Uterine smooth muscle cell (primary cell): ENCODE data around the gene RNASE13. TPM values are rescaled to one million over a fixed set of nuclear protein-coding genes. Genes with fewer than 3 reads are reported as not detected.

Experiments used
- total RNA-seq: library from RNA; depleted of rRNA; stranded (reverse); fragments of >200 nt; gene quantifications from 2 replicates; pipeline ENCODE4 v1.2.3, GENCODE V29; 2014

The RNASE13 gene
- not detected in 2 replicates for total RNA-seq

GRCh38 chr14:21034707-21035106, at the start of gene RNASE13:
TSS of gene RNASE13 (minus strand) at chr14:21034807. CDS start at chr14:21034288, 519 bp downstream.

GRCh38 chr14:21070083-21070609, 35.5 kb upstream of the RNASE13 start, which contains the start of gene ARHGEF40:
TSS of gene ARHGEF40 (plus strand) at chr14:21070304. CDS start at chr14:21070397, 93 bp downstream.

GRCh38 chr14:21057803-21058675, 23.4 kb upstream of the RNASE13 start, which contains the start of gene RNASE8:
TSS of gene RNASE8 (plus strand) at chr14:21057822. CDS start at chr14:21057893, 71 bp downstream.

GRCh38 chr14:21041676-21042433, 7.2 kb upstream of the RNASE13 start, which contains the start of gene RNASE7:
TSS of gene RNASE7 (plus strand) at chr14:21042362. CDS start at chr14:21042993, 631 bp downstream.

GRCh38 chr14:21029917-21030316, 4.7 kb downstream of the RNASE13 start, which contains the start of gene TPPP2:
TSS of gene TPPP2 (plus strand) at chr14:21030217. CDS start at chr14:21030582, 365 bp downstream.

GRCh38 chr14:21024585-21025370, 9.8 kb downstream of the RNASE13 start, which contains the start of gene NDRG2:
TSS of gene NDRG2 (minus strand) at chr14:21025061. CDS start at chr14:21023315, 1,746 bp downstream.

GRCh38 chr14:20998674-20999366, 35.8 kb downstream of the RNASE13 start, which contains the start of gene SLC39A2:
TSS of gene SLC39A2 (plus strand) at chr14:20999293. CDS start at chr14:20999447, 154 bp downstream.

GRCh38 chr14:20989787-20990600, 44.6 kb downstream of the RNASE13 start, which contains the start of gene METTL17:
TSS of gene METTL17 (plus strand) at chr14:20989980. CDS start at chr14:20990003, 23 bp downstream.

Other genes starting within 250 kb of the RNASE13 start
- gene RNASE1, start 232.0 kb downstream of the RNASE13 start, total RNA-seq: 0.22 TPM in 1 of 2 replicates, not detected in the other
- gene RNASE3, start 143.4 kb downstream of the RNASE13 start, total RNA-seq: not detected in 2 replicates
- gene RNASE2, start 79.3 kb downstream of the RNASE13 start, total RNA-seq: not detected in 2 replicates
- gene METTL17, start 44.8 kb downstream of the RNASE13 start, total RNA-seq: 42.4 and 75.1 TPM in 2 replicates
- gene SLC39A2, start 35.5 kb downstream of the RNASE13 start, total RNA-seq: 0.22 TPM in 1 of 2 replicates, not detected in the other
- 0.44 and 0.75 TPM in 2 replicates for gene NDRG2, start 9.7 kb downstream of the RNASE13 start, total RNA-seq
- not detected in 2 replicates for gene TPPP2, start 4.6 kb downstream of the RNASE13 start, total RNA-seq
- not detected in 2 replicates for gene RNASE7, start 7.6 kb upstream of the RNASE13 start, total RNA-seq
- gene RNASE8, start 23.0 kb upstream of the RNASE13 start, total RNA-seq: not detected in 2 replicates
- 42.8 and 43.9 TPM in 2 replicates for gene ARHGEF40, start 35.5 kb upstream of the RNASE13 start, total RNA-seq
- gene ZNF219, start 63.8 kb upstream of the RNASE13 start, total RNA-seq: 2.2 and 2.5 TPM in 2 replicates
- gene TMEM253, start 66.3 kb upstream of the RNASE13 start, total RNA-seq: not detected in 2 replicates
- gene OR5AU1, start 121.3 kb upstream of the RNASE13 start, total RNA-seq: not detected in 2 replicates
- 676 and 818 TPM in 2 replicates for gene HNRNPC, start 234.6 kb upstream of the RNASE13 start, total RNA-seq
- gene RPGRIP1, start 245.3 kb upstream of the RNASE13 start, total RNA-seq: under 0.01 TPM in 1 of 2 replicates, not detected in the other